GM19468 (cell line): ENCODE measurements around the gene HNRNPD.
"Not testable (repeated sequence)": the region's sequence is repeated elsewhere in the genome, so short reads cannot be mapped to it uniquely, and the experiment has no call there.

Experiments used
- ATAC-seq: cut with Tn5 transposase; IDR thresholded peaks from one replicate; pipeline ENCODE4 v1.9.1; 2021; ENCODE audit warnings: mild to moderate bottlenecking, moderate library complexity, moderate number of reproducible peaks; ENCODE audit not compliant: unreplicated experiment; ENCODE audit errors: extremely low read depth

Gene HNRNPD, protein sequence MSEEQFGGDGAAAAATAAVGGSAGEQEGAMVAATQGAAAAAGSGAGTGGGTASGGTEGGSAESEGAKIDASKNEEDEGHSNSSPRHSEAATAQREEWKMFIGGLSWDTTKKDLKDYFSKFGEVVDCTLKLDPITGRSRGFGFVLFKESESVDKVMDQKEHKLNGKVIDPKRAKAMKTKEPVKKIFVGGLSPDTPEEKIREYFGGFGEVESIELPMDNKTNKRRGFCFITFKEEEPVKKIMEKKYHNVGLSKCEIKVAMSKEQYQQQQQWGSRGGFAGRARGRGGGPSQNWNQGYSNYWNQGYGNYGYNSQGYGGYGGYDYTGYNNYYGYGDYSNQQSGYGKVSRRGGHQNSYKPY

DNA sequence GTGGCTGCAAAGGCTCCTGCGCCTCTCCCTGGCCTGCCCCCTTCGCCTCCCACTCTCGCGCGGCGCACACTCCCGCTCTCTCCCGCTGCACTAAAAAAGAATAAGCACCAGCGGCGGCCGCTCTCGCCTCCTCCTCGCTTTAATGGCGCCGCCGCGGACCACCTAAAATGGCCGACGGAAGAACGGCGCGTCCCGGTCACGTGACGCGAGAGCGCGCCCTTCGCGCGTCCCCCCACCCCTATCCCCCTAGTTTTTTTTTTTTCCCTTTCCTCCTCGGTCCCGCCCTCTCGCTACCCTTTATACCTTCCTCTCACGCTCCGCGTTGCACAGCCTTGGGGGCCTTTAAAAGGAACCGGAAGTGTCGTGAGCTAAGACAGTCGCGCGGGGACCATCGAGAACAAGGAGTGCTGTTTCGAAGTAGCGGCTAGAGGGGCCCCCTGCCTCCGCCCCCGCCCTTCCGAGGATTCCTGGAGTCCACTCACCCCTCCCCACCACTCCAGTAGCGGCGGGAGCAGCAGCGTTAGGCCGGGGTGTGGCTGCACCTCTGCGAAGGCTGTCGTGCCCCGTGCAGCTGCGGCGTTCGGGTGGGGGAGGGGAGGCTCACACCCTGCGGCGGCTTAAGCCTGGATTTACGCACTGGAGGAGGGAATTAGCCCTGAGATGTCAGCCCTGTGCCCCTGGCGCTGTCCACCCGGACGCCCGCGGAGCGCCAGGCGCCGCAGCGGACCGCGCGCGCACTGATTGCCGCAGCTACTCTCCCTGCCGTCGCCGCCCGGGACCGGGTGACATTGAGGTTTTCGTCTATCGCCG is at the start of gene HNRNPD:
Gene HNRNPD, minus strand, starts transcription at position 176 of the 810 bp plus-strand sequence. CDS start 313 bp downstream, outside the sequence.
- peak; percentile 86 for ATAC-seq

DNA sequence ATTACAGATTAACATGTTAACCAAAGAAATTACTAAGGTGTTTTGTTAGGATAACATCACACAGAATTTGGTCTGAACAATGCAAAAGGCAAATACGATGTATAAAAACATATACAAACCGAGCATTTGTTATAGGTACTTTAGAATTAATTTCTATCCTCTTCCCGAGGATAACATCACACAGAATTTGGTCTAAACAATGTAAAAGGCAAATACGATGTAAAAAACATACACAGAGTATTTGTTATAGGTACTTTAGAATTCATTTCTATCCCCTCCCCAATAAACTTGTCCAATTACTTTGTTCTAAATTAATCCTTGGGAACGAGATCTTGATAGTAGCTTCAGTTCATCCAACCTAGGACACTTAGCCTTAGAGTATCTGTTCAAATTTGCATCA is 48.8 kb upstream of the HNRNPD start:
- no peak for ATAC-seq

DNA sequence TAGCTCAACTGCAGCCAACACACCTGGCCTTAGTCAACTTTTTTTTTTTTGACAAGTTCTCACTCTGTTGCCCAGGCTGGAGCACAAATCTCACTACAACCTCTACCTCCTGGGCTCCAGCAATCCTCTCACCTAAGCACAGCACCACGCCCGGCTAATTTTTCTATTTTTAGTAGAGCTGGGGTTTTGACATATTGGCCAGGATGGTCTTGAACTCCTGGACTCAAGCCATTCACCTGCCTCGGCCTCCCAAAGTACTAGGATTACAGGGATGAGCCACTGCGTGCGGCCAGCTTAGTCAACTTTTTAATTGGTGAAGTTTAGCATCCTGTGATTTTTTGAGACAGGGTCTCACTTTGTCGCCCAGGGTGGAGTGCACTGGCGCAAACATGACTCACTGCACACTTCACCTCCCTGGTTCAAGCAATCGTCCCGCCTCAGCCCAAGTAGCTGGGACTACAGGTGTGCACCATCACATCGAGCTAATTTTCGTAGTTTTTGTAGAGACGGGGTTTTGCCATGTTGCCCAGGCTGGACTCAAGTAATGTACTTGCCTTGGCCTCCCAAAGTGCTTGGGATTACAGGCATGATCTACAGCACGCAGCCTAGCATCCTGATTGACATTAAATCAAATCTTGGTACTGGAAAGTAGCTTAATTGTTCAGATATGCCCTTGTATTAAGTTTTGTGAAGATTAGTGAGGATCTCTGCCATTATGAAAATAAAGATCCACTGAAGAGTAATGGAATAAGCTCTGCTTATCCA is 48.2 kb upstream of the HNRNPD start:
- no peak for ATAC-seq

DNA sequence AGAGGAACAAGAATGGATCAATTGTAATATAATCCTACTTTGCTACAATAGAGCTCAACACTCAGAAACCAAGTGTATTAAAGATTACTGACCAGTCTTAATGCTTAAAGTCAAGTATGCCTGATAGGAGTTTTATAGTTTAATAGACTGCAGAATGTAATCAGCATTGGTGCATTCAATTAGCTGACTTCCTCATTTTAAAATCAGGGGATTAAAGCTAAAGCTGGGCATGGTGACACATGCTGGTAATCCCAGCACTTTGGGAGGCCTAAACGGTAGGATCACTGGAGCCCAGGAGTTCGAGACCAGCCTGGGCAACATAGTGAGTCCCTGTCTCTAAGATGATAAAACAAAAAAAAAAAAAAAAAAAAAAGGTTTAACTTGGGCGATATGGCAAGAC is 45.7 kb upstream of the HNRNPD start:
- no peak for ATAC-seq

DNA sequence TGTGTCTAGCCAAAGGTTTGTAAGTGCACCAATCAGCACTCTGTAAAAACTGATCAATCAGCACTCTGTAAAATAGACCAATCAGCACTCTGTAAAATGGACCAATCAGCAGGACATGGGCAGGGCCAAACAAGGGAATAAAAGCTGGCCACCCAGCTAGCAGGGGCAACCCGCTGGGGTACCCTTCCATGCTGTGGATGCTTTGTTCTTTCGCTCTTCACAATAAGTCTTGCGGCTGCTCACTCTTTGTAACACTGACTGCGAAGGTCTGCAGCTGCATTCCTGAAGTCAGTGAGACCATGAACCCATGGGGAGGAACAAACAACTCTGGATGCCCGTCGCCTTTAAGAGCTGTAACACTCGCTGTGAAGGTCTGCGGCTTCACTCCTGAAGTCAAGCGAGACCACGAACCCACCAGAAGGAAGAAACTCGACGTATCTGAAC is 42.2 kb upstream of the HNRNPD start:
- no peak for ATAC-seq

DNA sequence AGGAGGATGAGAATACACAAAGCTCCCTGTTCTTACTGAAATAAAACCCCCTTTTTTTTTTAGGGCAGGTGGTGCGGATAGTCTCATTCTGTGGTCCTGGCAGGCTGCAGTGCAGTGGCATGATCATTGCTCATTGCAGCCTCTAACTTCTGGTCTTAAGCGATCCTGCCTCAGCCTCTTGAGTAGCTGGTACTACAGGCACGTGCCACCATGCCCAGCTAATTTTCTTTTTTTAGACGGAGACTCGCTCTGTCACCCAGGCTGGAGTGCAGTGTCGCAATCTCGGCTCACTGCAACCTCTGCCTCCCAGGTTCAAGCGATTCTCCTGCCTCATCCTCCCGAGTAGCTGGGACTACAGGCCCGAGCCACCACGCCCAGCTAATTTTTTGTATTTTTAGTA is 41.3 kb upstream of the HNRNPD start:
- not testable (repeated sequence) for ATAC-seq

DNA sequence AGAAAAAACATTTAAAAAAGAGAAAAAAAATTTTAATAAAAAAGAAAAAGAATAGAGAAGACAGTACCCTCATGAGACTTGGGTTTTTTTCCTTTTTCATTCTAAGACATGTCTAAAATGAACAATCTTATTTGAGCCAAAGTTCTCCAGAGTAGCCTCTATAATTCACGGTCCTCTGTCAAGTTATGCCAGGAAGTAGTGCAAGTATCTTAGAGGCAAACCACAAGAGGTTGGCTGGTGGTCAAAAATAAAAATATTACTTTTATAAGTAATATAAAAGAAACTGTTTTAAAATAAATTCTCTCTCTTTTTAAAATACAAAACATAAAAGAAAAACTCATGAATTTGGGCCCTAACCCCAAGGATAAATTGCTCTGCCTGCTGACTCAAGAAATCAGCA is 29.9 kb upstream of the HNRNPD start:
- ATAC-seq = no peak

- ATAC-seq = no peak
These were observed 28.5 kb upstream of the HNRNPD start for GRCh38 chr4:82402196-82402775.

DNA sequence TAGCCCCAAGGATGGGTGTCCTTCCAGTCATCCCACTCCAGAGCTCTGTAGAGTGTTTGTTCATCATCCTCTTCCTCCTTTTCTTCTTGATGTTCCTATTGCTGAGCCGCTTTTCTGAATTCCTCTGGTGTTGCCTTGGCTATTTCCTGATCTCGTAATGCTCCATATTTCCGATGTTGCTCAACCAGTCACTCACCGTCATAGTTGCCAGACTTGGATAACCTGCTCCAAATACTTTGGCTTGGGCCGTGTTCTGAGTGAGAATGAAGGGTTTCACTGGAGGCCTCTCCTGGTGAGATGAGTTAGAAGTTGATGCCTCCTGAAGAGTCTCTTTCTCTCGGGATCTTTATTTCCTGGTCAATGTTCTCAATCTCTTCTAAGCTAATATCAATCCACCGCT is 27.8 kb upstream of the HNRNPD start:
- no peak for ATAC-seq

DNA sequence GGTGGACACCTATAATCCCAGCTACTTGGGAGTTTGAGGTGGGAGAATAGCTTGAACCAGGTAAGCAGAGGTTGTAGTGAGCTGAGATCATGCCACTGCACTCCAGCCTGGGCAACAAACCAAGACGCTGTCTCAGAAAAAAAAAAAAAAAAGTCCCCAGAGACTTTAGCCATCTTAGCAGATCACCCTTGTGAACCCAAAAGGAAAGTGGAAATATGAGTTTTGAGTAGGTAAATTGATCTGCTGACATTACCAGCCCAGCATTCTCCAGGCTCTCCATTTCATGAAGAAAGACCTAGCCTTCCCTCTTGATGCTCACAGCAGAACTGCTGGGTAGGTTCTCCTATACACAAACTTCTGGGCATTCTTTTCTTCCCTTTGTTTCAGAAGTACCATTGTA is 24.5 kb upstream of the HNRNPD start:
- no peak for ATAC-seq

DNA sequence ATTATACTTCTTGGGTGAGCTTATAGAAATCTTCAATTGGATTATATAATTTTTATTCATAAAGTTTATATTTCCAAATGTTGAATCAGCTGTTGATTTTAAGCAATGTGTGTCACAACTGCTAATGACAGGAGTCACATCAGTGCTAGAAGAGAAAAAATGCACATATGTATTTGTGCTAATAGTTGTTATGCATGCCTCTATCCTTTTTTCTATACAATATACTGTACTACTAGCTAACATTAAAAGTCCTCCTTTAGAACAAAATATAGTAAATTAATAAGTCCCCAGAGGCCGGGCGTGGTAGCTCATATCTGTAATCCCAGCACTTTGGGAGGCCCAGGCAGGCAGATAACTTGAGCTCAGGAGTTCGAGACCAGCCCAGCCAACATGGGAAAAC is 23.7 kb upstream of the HNRNPD start:
- ATAC-seq = no peak

GRCh38 chr4:82394896-82395295 is 21.1 kb upstream of the HNRNPD start:
- ATAC-seq = no peak

- not testable (repeated sequence) for ATAC-seq
These were observed 16.3 kb upstream of the HNRNPD start for GRCh38 chr4:82390061-82390460.

DNA sequence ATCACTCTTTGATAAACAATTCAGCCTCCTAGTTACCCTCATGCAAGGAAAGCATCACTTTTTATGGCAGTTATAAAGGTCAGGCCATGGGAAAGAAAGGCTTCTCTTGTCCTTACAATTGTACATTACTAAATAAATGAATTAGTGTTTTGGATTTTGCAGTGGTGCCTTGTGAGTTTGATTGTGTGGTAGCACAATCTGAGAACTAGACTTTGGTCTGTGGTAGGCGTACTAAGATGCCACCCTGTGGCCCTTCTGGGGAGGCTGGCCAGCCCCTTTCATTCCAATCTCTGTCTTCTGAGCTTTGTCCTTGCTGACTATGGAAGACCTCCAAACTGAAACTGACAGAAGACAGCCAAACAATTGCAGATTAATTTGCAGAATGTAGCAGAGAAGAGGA is 14.6 kb upstream of the HNRNPD start:
- ATAC-seq = no peak

GRCh38 chr4:82386312-82386711 is 12.5 kb upstream of the HNRNPD start:
- ATAC-seq = not testable (repeated sequence)

- no peak for ATAC-seq
These were observed 9.0 kb upstream of the HNRNPD start for GRCh38 chr4:82382751-82383150.

- ATAC-seq = no peak
These were observed 8.0 kb upstream of the HNRNPD start for GRCh38 chr4:82381661-82382296.

DNA sequence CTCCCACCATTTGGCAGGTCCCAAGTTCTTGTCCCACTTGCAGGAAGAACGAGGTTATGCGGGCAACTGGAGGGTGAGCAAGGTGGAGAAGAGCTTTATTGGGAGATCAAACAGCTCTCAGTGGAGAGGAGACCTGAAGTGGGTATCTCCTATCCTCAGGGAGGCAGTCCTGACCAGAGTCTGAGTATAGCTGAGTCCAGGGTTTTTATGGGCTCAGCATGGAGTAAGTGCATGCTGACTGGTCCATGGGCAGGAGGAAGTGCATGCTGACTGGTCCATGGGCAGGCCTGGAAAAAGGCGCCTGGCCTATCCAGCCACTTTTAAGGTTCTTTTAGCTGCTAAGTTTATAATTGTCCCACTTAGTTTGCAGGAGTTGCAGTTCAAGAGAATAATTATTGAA is 7.4 kb upstream of the HNRNPD start:
- ATAC-seq = no peak

DNA sequence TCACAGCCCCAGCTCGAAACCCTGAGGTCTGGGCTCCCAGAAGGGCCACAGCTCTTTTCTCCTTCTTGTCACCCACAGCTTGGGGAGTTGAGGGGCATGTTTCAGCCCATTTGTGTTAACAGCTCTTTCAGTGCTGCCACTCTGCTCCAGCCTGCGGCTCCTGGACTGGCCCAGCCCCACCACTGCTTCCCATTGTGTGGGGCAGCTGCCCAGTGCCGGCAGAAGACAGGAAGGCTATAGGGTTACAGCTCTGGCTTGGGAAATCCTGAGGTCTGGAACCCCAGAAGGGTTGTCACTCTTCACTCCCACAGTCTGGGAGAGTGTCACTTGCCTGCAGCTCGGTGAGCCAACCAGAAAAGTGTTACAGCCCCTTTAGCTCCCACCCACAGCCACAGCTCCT is 7.0 kb upstream of the HNRNPD start:
- ATAC-seq = no peak

- no peak for ATAC-seq
These were observed 6.6 kb upstream of the HNRNPD start for GRCh38 chr4:82380344-82380743.
